ENCODE data around the gene DCAF4. TPM values are rescaled to one million over a fixed set of nuclear protein-coding genes. Genes with fewer than 3 reads are reported as not detected.

DCAF4 gene
- polyA plus RNA-seq, 1 donor, result 15.3 TPM

DNA sequence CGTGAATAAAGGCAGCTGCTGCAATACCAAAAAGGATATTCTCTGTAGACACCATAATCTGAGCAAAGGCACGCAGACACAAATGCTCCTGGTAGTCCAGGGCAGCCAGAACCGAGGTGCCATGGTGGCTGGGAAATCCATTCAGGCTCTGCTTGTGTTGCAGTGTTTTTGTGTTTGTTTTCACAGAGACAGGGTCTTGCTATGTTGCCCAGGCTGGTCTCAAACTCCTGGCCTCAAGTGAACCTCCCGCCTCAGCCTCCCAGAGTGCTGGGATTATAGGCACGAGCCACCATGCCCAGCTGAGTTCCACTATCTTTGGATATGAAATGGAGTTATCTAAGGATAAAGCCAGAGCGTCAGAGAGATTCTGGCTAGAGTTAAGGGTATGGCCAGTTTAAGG lies 39.8 kb downstream of the DCAF4 start:
- peaks cover 32% of the 10 kb centered on the region for H3K36me3 ChIP-seq (ENCODE audit: control insufficient read depth, insufficient read depth, low read length)
- H3K9me3 ChIP-seq (ENCODE audit: control insufficient read depth, low read depth, low read length), result no peaks in the 10 kb centered on the region
- no peak overlapping the region for H3K4me3 ChIP-seq (ENCODE audit: low read length)
- H3K27ac ChIP-seq (ENCODE audit: low read length), result no peak overlapping the region
- no CpG with 5 or more reads among the region's 6 CpGs for WGBS (ENCODE audit: insufficient coverage, low lambda C conversion rate)
- no peak for DNase-seq
- no peaks in the 10 kb centered on the region for H3K4me1 ChIP-seq (ENCODE audit: control insufficient read depth, insufficient read depth, low read length)
- no peaks in the 10 kb centered on the region for H3K27me3 ChIP-seq (ENCODE audit: control insufficient read depth, insufficient read depth, low read length)

DNA sequence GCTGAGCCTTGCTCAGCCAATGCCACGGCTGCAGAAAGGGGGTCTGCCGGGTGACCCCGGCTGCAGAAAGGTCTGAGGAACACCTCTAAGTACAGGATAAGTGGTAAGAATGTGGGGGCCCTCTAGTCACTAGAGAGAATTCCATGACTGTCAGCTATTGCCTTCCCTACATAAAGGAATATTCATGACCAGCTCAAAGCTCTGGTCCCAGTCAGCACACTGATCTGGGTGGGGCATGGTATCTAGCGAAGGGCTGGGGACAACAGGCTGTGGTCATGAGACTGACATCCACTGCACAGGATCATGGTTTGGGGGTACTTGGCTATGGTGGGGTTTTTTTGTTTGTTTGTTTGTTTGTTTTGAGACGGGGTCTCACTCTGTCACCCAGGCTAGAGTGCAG lies 42.1 kb downstream of the DCAF4 start:
- no CpG with 5 or more reads among the region's 5 CpGs for WGBS (ENCODE audit: insufficient coverage, low lambda C conversion rate)
- Histone ChIP-seq H3K27me3 (ENCODE audit: control insufficient read depth, insufficient read depth, low read length) (no peaks in the 10 kb centered on the region), H3K36me3 (ENCODE audit: control insufficient read depth, insufficient read depth, low read length) (peaks cover 38% of the 10 kb centered on the region), H3K4me3 (ENCODE audit: low read length) (no peak overlapping the region), H3K4me1 (ENCODE audit: control insufficient read depth, insufficient read depth, low read length) (no peaks in the 10 kb centered on the region), H3K27ac (ENCODE audit: low read length) (no peak overlapping the region), H3K9me3 (ENCODE audit: control insufficient read depth, low read depth, low read length) (no peaks in the 10 kb centered on the region)
- no peak for DNase-seq

DNA sequence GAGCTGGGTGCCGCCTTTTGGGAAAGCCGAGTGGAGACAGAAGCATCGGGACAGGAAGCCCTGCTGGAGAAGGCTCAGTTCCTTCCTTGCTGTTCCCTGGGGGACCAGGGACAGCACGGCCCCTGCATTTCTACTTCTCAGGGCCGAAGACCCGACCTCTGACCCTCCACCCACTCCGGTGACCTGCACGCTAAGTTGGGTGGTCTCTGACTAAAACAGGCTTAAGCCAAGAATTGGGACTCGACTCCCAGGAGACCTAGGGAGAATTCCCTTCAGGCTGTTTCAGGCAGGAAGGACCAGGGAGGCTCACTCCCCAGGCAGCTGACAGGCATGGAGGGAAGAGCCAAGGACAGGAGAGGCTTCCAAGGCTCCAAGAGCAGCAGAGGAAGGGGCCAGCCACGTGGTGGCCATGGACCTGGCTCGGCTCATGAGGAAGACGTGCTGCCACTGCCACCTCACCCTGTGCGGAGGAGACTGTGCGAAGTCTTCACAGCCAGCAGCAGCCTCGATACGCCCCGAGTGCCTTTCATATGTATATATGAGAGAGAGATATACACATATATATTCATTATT lies 43.9 kb downstream of the DCAF4 start:
- Histone ChIP-seq H3K27me3 (ENCODE audit: control insufficient read depth, insufficient read depth, low read length) (no peaks in the 10 kb centered on the region), H3K4me3 (ENCODE audit: low read length) (no peak overlapping the region), H3K36me3 (ENCODE audit: control insufficient read depth, insufficient read depth, low read length) (peaks cover 57% of the 10 kb centered on the region), H3K4me1 (ENCODE audit: control insufficient read depth, insufficient read depth, low read length) (no peaks in the 10 kb centered on the region), H3K27ac (ENCODE audit: low read length) (no peak overlapping the region), H3K9me3 (ENCODE audit: control insufficient read depth, low read depth, low read length) (no peaks in the 10 kb centered on the region)
- WGBS (ENCODE audit: insufficient coverage, low lambda C conversion rate), result 80% methylated on average over 1 of the region's 17 CpGs
- DNase-seq, result no peak

DNA sequence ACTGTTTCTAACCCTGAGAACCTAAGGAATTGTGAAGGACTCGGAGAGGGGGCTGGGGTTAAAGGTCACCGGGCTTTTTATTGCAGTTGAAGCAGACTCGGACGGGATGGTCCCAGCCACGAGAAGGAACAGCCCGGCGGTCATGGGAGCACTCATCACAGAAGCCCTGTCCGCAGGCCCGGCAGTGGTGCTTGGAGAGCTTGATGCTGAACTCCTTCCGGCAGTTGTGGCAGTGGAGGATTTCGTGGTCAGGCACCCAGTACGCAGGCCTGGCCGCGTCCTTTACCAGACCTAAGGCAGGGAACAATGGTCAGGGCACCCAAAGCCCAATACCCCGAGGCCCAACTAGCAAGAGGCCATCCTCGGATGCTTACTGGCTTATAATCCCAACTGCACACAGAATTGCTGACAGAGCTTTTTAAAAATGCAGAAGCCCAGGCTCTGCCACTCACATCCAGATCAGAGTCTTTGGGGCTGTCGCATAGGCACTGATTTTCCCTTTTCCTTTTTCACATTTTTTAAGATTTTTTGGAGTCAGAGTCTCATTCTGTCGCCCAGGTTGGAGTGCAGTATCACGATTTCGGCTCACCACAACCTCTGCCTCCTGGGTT lies 44.7 kb downstream of the DCAF4 start:
- H3K4me1 ChIP-seq (ENCODE audit: control insufficient read depth, insufficient read depth, low read length), result no peaks in the 10 kb centered on the region
- peaks cover 64% of the 10 kb centered on the region for H3K36me3 ChIP-seq (ENCODE audit: control insufficient read depth, insufficient read depth, low read length)
- H3K27me3 ChIP-seq (ENCODE audit: control insufficient read depth, insufficient read depth, low read length), result no peaks in the 10 kb centered on the region
- DNase-seq, result no peak
- H3K4me3 ChIP-seq (ENCODE audit: low read length), result no peak overlapping the region
- no peak overlapping the region for H3K27ac ChIP-seq (ENCODE audit: low read length)
- WGBS (ENCODE audit: insufficient coverage, low lambda C conversion rate), result 100% methylated on average over 1 of the region's 20 CpGs
- H3K9me3 ChIP-seq (ENCODE audit: control insufficient read depth, low read depth, low read length), result no peaks in the 10 kb centered on the region

DNA sequence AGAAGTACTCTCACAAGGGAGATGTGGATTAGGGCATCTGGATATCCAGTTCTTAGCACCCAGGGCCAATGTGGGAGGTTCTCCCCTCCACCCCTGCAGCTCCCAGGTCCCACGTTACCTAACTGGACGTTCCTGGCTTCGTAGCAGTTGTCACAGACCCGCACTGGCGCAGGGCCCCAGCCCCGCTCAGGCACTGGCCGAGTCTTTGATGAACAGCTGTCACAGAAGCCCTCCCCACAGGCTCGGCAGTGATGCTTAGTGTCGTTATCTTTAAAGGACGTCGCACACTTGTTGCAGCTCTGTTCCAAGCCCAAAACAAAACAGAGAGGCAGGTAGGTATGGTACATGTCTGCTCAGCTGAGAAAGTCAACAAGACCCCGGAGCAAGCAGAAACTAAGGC lies 48.4 kb downstream of the DCAF4 start:
- Histone ChIP-seq H3K4me1 (ENCODE audit: control insufficient read depth, insufficient read depth, low read length) (no peaks in the 10 kb centered on the region), H3K27me3 (ENCODE audit: control insufficient read depth, insufficient read depth, low read length) (no peaks in the 10 kb centered on the region), H3K4me3 (ENCODE audit: low read length) (no peak overlapping the region), H3K36me3 (ENCODE audit: control insufficient read depth, insufficient read depth, low read length) (peaks cover 79% of the 10 kb centered on the region), H3K27ac (ENCODE audit: low read length) (no peak overlapping the region), H3K9me3 (ENCODE audit: control insufficient read depth, low read depth, low read length) (no peaks in the 10 kb centered on the region)
- WGBS (ENCODE audit: insufficient coverage, low lambda C conversion rate), result no CpG with 5 or more reads among the region's 12 CpGs
- DNase-seq, result no peak

DNA sequence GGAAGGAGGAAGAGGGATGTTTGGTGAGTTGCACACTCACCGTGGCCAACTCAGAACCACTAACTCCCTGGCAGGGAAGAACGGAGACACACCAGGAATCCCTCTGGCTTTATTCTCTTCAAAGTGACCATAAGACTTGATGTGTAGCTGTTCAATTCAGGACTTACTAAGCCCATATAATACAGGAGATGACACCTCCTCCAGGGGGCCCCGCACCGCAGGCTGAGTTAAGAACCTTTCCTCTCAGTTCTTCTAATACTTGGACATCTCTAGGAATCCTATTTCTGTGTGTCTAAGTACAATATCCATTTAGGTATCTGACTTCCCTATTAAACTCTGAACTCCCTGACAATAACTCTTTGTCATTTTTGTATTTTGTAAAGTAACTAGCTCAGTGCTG lies 49.5 kb downstream of the DCAF4 start:
- no peak for DNase-seq
- H3K27ac ChIP-seq (ENCODE audit: low read length), result no peak overlapping the region

DNA sequence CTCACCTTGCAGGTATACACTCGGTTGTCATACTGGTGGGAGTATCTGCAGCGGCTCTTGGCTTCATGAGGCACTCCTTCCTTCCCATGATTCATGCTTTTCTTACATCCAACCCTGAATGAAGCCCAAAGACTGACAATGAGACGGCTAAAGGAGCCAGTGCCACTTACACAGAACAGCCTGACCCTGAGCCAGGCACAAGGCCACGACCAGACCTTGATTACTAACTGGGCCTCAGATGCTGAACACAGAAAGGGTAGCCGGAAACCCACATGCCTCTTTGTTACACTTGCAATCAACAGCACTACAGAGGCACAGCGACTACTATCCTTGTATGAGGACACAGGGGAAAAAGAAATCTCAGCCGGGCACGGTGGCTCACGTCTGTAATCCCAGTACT lies 52.6 kb downstream of the DCAF4 start:
- peaks cover 65% of the 10 kb centered on the region for H3K36me3 ChIP-seq (ENCODE audit: control insufficient read depth, insufficient read depth, low read length)
- no CpG with 5 or more reads among the region's 9 CpGs for WGBS (ENCODE audit: insufficient coverage, low lambda C conversion rate)
- no peak overlapping the region for H3K27ac ChIP-seq (ENCODE audit: low read length)
- DNase-seq, result no peak
- H3K4me3 ChIP-seq (ENCODE audit: low read length), result no peak overlapping the region
- H3K4me1 ChIP-seq (ENCODE audit: control insufficient read depth, insufficient read depth, low read length), result no peaks in the 10 kb centered on the region
- H3K27me3 ChIP-seq (ENCODE audit: control insufficient read depth, insufficient read depth, low read length), result no peaks in the 10 kb centered on the region
- H3K9me3 ChIP-seq (ENCODE audit: control insufficient read depth, low read depth, low read length), result no peaks in the 10 kb centered on the region

More for the DNA sequence above, 49.5 kb downstream of the DCAF4 start:
- H3K9me3 ChIP-seq (ENCODE audit: control insufficient read depth, low read depth, low read length), result no peaks in the 10 kb centered on the region
- H3K4me1 ChIP-seq (ENCODE audit: control insufficient read depth, insufficient read depth, low read length), result no peaks in the 10 kb centered on the region
- no peak overlapping the region for H3K4me3 ChIP-seq (ENCODE audit: low read length)
- 100% methylated on average over 1 of the region's 4 CpGs for WGBS (ENCODE audit: insufficient coverage, low lambda C conversion rate)
- H3K36me3 ChIP-seq (ENCODE audit: control insufficient read depth, insufficient read depth, low read length), result peaks cover 76% of the 10 kb centered on the region
- H3K27me3 ChIP-seq (ENCODE audit: control insufficient read depth, insufficient read depth, low read length), result no peaks in the 10 kb centered on the region

DNA sequence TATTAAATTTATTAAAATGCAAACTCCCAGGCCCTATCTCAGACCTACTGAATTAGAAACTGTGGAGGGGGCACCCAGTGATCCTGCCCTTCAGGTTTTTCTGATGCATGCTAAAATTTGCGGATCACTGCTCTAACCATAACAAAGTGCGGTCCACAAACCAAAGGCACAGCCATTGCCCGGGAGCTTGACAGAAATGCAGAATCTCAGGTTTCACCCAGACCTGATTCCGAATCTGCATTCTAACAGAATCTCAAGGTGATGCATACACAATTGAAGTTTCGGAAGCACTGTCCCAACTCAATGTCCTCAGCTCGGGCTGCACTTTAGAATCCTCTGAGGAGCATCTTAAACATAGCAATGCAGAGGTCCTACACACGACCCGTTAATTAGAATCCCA lies 54.6 kb downstream of the DCAF4 start:
- no peaks in the 10 kb centered on the region for H3K9me3 ChIP-seq (ENCODE audit: control insufficient read depth, low read depth, low read length)
- no peak overlapping the region for H3K4me3 ChIP-seq (ENCODE audit: low read length)
- WGBS (ENCODE audit: insufficient coverage, low lambda C conversion rate), result 92% methylated on average over 2 of the region's 8 CpGs
- H3K27ac ChIP-seq (ENCODE audit: low read length), result no peak overlapping the region
- no peak for DNase-seq
- H3K27me3 ChIP-seq (ENCODE audit: control insufficient read depth, insufficient read depth, low read length), result no peaks in the 10 kb centered on the region
- H3K4me1 ChIP-seq (ENCODE audit: control insufficient read depth, insufficient read depth, low read length), result no peaks in the 10 kb centered on the region
- peaks cover 50% of the 10 kb centered on the region for H3K36me3 ChIP-seq (ENCODE audit: control insufficient read depth, insufficient read depth, low read length)

DNA sequence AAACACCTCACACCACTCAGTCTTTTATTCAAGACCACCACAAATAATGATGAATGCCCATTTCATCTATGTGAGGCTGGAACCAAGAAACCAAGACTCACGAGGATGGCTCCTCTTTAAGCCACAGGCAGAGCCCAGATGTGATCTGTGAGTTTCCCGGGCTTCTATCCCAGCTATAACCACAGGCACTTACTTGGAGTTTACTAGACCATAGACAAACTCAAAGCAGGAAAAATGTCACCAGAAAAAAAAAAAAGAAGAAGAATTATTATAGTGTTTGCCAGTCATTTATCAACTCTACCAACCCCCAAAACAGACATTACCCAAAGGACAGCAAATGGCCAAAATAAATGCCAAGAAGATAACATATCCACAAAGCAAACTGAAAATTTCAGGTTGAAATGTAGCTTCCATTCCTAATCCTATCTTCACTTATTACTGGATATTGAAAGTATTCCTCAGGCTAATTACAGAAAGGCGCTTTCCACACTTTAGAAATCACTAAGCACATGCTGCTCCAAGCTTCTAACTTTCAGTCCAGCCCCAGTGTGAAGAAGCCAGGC lies 56.0 kb downstream of the DCAF4 start:
- no CpG with 5 or more reads among the region's 3 CpGs for WGBS (ENCODE audit: insufficient coverage, low lambda C conversion rate)
- Histone ChIP-seq H3K4me1 (ENCODE audit: control insufficient read depth, insufficient read depth, low read length) (no peaks in the 10 kb centered on the region), H3K36me3 (ENCODE audit: control insufficient read depth, insufficient read depth, low read length) (peaks cover 48% of the 10 kb centered on the region), H3K9me3 (ENCODE audit: control insufficient read depth, low read depth, low read length) (no peaks in the 10 kb centered on the region), H3K4me3 (ENCODE audit: low read length) (no peak overlapping the region), H3K27ac (ENCODE audit: low read length) (no peak overlapping the region), H3K27me3 (ENCODE audit: control insufficient read depth, insufficient read depth, low read length) (no peaks in the 10 kb centered on the region)
- no peak for DNase-seq

DNA sequence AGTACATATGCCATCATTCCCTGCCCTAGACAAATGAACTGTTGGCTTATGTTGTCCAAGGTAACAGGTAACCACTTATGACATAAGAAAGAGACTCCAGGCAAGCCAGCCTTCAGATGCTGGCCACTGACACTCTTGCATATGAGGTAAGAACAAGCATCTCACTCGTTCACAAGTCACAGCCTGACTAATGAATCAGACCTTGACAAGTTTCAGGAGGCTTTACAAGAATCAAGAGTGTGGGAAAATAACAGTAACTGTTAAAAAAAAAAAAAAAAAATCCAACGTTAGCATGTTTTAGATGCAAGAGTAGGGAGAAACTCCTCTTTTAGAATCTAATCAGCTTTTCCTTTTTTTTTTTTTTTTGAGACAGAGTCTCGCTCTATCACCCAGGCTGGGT lies 60.0 kb downstream of the DCAF4 start:
- Histone ChIP-seq H3K27me3 (ENCODE audit: control insufficient read depth, insufficient read depth, low read length) (no peaks in the 10 kb centered on the region), H3K4me1 (ENCODE audit: control insufficient read depth, insufficient read depth, low read length) (no peaks in the 10 kb centered on the region), H3K27ac (ENCODE audit: low read length) (no peak overlapping the region), H3K36me3 (ENCODE audit: control insufficient read depth, insufficient read depth, low read length) (peaks cover 31% of the 10 kb centered on the region), H3K9me3 (ENCODE audit: control insufficient read depth, low read depth, low read length) (no peaks in the 10 kb centered on the region), H3K4me3 (ENCODE audit: low read length) (no peak overlapping the region)
- WGBS (ENCODE audit: insufficient coverage, low lambda C conversion rate), result 100% methylated on average over 1 of the region's 3 CpGs
- DNase-seq, result no peak

DNA sequence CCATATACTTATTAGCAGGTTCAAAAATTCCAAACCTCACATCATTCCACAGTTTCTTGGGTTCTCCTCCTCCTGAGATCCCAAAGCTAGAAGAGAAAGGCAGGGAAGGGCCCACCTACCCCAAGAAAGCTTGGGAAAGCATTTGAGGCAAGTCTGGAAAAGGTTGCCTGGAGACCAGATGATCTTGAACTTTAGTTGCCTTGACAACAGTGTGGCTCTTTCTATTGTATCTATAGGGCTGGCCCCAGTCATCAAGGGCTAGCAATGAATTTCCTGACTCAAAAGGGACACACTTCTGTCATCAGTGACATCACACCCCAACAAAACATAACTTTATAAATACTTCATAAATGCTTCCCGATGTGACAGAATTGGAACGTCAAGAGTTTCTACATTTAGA lies 60.6 kb downstream of the DCAF4 start:
- peaks cover 25% of the 10 kb centered on the region for H3K36me3 ChIP-seq (ENCODE audit: control insufficient read depth, insufficient read depth, low read length)
- no peak overlapping the region for H3K27ac ChIP-seq (ENCODE audit: low read length)
- DNase-seq, result no peak
- 80% methylated on average over 1 of the region's 2 CpGs for WGBS (ENCODE audit: insufficient coverage, low lambda C conversion rate)
- H3K27me3 ChIP-seq (ENCODE audit: control insufficient read depth, insufficient read depth, low read length), result no peaks in the 10 kb centered on the region
- H3K9me3 ChIP-seq (ENCODE audit: control insufficient read depth, low read depth, low read length), result no peaks in the 10 kb centered on the region
- no peaks in the 10 kb centered on the region for H3K4me1 ChIP-seq (ENCODE audit: control insufficient read depth, insufficient read depth, low read length)
- no peak overlapping the region for H3K4me3 ChIP-seq (ENCODE audit: low read length)
